Glomerular visceral epithelial cell (primary cell): ENCODE measurements around the gene IQGAP2.
"Not testable (repeated sequence)": the region's sequence is repeated elsewhere in the genome, so short reads cannot be mapped to it uniquely, and the experiment has no call there.

ENCODE experiments used
- DNase-seq: peaks from one replicate; pipeline ENCODE4 v3.0.0-alpha.2; 2016; ENCODE audit errors: extremely low spot score

IQGAP2 gene

DNA sequence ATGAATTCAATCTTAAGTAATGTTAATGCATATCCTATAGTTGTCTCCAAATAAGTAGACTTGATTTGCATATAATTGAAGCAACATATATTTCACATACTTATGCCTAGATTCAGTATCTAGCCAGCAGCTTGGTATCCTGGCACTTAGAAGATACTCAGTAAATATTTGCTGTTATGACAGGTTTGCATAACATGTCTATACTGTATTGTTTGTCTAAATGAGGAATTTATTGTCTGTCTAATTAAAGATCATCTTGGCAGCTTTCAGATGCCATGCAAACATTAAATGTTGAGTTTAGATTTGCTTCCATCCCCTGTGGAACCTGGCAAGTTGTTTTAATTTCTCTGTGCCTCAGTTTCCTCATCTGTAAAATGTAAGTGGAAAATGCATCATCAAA is 9.4 kb downstream of the IQGAP2 start:
- no peak for DNase-seq

DNA sequence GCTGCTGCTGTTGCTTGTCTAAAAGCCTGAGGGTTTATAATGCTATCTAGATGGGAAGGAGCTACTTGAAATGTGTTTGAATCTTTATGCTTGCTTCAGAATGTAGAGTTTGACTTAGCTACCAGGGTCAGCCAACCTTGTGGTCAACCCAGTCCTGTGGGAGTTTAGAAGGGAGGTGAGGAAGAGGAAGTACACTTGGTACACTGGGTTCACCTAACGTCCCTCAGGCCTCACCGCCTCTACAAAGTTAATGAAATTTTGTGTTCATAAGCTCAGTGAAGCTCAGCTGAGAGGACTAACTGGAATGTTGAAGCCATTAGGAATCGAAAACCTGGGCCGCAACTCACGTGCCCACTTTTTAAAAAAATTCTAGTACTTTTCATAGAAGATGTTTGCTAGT is 10.7 kb downstream of the IQGAP2 start:
- DNase-seq, result no peak

DNA sequence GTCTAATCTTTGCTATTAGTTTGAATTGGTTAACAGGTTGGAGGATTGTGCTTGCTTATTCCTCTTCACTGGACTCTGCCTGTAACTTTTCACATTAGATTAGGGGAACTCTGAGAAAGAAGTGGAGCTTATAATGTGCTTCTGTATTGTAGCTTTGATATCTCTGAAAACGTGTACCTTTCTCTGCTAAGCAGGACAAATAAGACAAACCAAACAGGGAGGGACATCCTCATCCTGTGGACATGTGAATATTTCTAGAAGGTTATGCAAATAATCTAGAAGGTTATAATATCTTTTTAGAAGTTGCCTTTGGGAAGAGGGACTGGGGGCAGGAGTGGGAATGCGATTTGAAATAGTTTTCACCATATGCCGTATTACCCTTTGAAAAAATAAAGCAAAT is 11.7 kb downstream of the IQGAP2 start:
- no peak for DNase-seq

DNA sequence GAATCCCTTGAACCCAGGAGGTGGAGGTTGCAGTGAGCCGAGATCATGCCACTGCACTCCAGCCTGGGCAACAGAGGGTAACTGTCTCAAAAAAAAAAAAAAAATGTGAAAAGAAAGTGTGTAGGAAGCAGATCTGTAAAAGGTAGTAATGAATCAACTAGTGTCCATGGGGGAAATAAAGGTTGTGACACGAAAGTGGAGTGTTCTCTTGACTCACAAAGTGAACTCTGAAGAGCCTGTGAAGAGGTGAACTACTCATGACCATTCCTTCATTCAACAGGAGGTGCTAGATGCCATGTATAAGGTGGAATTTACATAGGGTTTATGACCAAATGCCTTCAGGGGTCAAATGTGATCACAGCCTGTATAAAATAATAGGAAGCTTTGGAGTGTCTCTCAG is 12.8 kb downstream of the IQGAP2 start:
- DNase-seq, result no peak

DNA sequence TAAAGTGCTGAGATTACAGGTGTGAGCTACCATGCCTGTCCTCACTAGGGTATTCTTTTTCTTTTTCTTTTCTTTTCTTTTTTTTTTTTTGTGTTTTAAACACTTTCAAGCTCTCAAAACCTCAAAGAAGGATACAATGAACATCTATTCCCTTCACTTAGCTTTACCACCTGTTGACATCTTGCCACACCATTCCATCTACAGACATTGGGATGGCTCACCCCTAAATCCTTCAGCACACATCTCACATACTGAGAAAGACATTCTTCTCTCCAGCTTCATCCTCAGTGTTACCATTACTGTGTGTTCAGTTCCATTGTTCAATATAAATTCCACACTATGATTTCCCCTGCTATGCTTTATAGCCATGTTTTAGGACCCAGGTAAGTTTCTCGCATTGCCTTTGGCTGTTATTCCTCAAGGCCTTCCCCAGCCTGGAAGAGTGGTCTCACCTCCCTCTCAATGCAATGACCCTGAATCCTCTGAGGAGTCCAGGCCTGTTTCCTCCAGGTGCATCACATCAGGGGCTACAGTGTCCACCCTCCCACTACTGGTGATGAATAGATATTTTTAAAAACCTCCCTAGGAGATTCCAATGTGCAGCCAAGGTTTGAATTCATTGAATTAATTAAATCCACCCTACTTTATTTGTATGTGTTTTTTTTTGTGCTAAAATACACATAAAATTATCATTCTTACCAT is 16.7 kb downstream of the IQGAP2 start:
- DNase-seq, result no peak

- no peak for DNase-seq
These were observed 19.1 kb downstream of the IQGAP2 start for GRCh38 chr5:76422227-76422626.

DNA sequence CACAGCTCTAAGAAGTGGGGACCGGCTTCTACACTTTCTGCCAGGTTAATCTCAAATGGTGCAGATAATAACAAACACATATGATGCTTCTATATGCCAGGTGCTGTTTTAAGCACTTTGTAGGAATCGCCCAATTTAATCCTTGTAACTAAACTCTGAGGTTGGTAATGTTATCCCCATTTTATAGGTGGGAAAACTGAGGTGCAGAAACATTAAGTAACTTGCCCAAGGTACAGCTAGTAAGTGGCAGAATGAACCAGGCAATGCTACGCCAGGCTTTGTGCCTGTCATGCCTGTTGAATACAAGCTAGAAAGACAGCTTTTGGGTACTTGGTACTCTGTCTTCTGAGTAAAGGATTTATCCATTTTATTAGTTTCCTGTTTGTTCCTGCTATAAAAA is 19.7 kb downstream of the IQGAP2 start:
- no peak for DNase-seq

DNA sequence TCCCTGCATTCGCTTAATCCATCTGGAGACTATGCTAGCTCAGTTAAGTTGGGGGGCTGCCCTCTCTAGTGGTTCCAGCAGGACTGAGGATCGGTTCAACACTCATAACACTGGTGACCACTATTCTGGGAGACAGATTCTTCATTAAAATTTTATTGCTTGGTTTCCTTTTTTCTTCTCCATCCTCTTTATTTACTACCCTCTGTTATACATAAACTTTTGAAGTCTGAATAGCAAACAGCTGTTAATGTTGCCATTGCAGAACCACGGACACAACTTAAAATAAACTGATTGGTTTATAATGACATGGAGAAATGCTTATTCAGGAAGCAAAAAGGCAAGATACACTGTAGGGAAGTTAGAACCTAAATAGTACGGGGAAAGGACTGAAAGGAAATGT is 22.1 kb downstream of the IQGAP2 start:
- no peak for DNase-seq

- DNase-seq, result no peak
These were observed 23.1 kb downstream of the IQGAP2 start for GRCh38 chr5:76425928-76426804.

GRCh38 chr5:76427206-76428140 is 24.4 kb downstream of the IQGAP2 start:
- DNase-seq, result no peak

DNA sequence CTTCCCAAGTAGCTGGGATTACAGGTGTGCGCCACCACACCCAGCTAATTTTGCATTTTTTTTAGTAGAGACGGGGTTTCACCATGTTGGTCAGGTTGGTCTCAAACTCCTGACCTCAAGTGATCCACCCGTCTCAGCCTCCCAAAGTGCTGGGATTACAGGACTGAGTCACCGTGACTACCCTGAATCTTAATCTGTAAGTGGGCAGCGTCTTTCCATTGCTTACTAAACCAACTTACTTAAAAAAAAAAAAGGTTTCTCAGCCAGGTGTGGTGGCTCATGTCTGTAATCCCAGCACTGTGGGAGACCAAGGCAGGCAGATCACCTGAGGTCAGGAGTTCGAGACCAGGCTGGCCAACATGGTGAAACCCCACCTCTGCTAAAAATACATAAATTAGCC is 25.5 kb downstream of the IQGAP2 start:
- DNase-seq, result not testable (repeated sequence)

GRCh38 chr5:76433261-76433660 is 30.2 kb downstream of the IQGAP2 start:
- no peak for DNase-seq

- not testable (repeated sequence) for DNase-seq
These were observed 34.4 kb downstream of the IQGAP2 start for GRCh38 chr5:76437507-76437906.

GRCh38 chr5:76438025-76438424 is 34.9 kb downstream of the IQGAP2 start:
- no peak for DNase-seq

DNA sequence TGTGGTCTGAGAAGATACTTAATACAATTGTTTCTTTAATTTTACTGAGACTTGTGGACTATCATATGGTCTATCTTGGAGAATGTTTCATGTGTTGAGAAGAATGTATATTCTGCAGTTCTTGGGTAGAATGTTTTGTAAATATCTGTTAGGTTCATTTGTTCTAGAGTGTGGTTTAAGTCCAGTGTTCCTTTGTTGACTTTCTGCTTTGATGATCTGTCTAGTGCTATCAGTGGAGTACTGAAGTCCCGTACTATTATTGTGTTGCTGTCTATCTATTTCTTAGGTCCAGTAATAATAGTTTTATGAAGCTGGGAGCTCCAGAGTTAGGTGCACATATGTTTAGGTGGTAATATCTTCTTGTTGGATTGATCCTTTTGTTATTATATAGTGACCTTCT is 36.1 kb downstream of the IQGAP2 start:
- DNase-seq, result no peak

DNA sequence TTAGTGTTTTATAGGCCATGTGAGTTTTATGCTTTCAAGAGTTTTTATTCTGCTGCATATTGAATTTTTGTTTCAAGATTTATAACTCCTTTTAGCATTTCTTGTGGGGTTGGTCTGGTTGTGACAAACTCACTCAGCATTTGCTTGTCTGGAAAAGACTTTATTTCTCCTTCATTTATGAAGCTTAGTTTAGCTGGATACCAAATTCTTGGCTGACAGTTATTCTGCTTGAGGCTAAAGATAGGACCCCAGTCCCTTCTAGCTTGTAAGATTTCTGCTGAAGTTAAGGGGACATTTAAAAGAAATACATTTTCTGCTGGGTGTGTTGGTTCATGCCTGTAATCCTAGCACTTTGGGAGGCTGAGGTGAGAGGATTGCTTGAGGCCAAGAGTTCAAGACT is 36.8 kb downstream of the IQGAP2 start:
- DNase-seq, result no peak

- DNase-seq, result no peak
These were observed 38.0 kb downstream of the IQGAP2 start for GRCh38 chr5:76441101-76441500.

DNA sequence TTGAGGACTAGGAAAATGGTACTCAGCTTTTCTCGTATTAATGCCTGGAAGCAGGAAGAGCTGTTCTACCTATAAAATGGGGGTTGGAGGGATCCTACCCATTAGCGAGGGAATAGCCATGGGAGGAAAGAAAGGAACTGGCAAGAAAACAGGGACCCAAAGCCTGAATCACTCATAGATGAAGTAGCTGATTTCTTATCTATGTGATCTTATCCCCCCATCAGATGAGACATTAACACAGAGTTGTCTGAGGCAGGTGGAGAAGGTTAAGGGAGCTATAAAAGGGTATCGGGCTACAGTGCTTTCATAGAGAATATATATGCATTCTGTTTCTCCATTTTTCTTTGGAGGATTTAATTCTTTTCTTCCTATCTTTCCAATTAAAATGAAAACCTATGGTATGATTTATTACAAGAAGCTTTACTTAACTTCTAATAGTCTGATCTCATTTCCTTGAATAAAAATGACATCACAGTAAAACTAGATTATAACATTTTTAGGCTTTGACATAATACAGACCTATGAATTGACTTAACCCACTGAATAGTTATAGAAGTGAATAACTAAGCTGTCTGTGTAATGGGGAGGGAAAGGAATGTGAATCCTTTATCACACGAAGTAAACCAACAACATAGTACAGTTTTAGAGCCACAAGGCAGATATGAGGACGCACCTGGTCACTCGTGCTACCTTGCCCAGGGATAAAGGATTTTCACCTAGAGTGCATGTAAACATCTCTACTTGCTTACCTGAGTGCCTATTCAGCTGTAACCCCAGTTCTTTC is 39.0 kb downstream of the IQGAP2 start:
- DNase-seq, result no peak

DNA sequence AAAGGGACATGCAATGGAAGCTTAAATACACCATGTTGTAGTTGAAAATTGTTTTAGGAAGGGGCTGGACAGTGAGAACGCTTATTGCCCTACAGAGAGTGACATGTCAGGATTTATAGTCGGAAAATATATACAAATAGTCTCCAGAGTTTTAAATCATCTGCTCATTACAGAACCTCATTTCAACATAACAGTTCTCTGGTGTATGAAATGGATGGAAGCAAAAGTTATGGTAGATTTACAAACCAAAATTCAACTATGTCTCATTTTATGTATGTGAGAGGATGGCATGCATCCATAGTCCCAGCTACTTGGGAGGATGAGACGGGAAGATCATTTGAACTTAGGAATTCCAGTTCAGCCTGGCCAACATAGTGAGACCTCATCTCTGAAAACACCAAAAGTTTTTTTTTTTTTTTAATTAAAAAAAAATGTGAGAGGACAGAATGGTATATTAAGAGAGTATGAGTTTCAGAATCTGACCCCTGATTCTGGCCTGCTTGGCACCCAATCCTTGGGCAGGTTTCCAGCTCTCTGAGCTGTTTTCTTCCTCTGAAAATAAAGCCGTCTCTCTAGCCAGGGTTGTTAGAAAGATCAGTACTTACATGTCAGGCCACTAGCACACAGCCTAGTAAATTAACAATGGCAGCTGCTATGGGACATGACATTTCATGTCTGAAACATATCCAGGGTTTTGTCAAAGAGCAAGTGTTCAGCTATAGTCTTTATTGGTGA is 40.1 kb downstream of the IQGAP2 start:
- no peak for DNase-seq

DNA sequence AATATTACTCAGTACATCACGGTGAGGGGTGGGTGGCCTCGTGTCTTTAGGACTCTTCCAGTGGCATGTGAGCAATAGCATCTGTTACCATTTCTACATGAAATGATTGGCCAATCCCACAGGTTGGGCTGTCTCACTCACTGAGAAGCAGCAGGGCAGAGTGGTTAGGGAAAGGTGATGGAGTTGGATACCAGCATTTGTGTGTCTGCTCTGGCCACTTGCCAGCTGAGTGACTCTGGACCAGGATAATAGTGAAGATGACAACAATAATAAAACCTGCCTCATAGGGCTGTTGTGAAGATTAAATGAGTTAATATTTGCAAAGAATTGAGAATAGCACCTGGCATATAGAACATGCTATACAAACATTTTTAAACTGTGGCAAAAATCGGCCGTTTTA is 42.0 kb downstream of the IQGAP2 start:
- no peak for DNase-seq

DNA sequence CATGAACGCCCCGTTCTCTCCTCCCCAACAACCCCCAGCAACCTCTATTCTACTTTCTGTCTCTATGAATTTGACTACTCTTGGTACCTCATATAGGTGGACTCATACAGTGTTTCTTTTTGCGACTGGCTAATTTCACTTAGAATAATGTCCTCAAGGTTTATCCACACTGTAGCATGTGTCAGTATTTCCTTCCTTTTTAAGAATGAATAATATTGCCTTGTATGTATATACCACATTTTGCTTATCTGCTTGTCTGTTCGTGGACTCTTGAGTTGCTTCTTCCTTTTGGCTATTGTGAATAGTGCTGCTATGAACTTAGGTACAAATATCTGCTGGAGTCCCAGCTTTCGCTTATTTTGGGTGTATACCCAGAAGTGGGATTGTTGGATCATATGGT is 42.7 kb downstream of the IQGAP2 start:
- no peak for DNase-seq
